Mesothelial cell of epicardium (in vitro differentiated cells): ENCODE data around the gene PRDM10. TPM values are rescaled to one million over a fixed set of nuclear protein-coding genes. Genes with fewer than 3 reads are reported as not detected.

ENCODE experiments used
- DNase-seq, 2 experiments: peaks; one replicate each; pipeline ENCODE4 v3.0.0; 2021; ENCODE audit warnings: low spot score in 2 of 2; ENCODE audit not compliant: unreplicated experiment in 2 of 2
- H3K27ac Mint-ChIP-seq: 2 replicates; pipeline ENCODE4 v1.8.0; 2021; ENCODE audit warnings: mixed read lengths
- H3K27me3 Mint-ChIP-seq: 2 replicates; pipeline ENCODE4 v1.8.0; 2021; ENCODE audit warnings: low read depth, mixed read lengths
- H3K36me3 Mint-ChIP-seq: 2 replicates; pipeline ENCODE4 v1.8.0; 2021; ENCODE audit warnings: mixed read lengths
- H3K4me1 Mint-ChIP-seq: 2 replicates; pipeline ENCODE4 v1.8.0; 2021; ENCODE audit warnings: mixed read lengths
- H3K4me3 Mint-ChIP-seq: 2 replicates; pipeline ENCODE4 v1.8.0; 2021; ENCODE audit warnings: mild to moderate bottlenecking, moderate library complexity, mixed read lengths
- H3K9me3 Mint-ChIP-seq: 2 replicates; pipeline ENCODE4 v1.8.0; 2021; ENCODE audit warnings: mixed read lengths
- CTCF ChIP-seq: fragments of 200-600 bp; sonication (generic); IDR thresholded peaks from one replicate; pipeline ENCODE4 v1.5.0; 2021; ENCODE audit warnings: antibody characterized with exemption; ENCODE audit not compliant: unreplicated experiment
- total RNA-seq: library from RNA; stranded (reverse); gene quantifications from 3 replicates; pipeline ENCODE4 v1.2.1, GENCODE V29; 2021

PRDM10 gene
- total RNA-seq, result 17.3 to 17.9 TPM (median 17.8 TPM) in 3 replicates

GRCh38 chr11:130002352-130002845, at the start of gene PRDM10:
TSS of gene PRDM10 (minus strand) at chr11:130002835. CDS start at chr11:129960964, 41,871 bp downstream.
- Mint-ChIP-seq H3K4me1 (peaks cover 20% of the 10 kb centered on the region), H3K27ac (peak within 1 kb of the TSS; percentile 100), H3K36me3 (no peaks in the 10 kb centered on the region), H3K27me3 (no peaks in the 10 kb centered on the region), H3K4me3 (peak within 1 kb of the TSS; percentile 99), H3K9me3 (no peaks in the 10 kb centered on the region)
- peak; percentile 83 to 91 for DNase-seq
- no peak for TF ChIP-seq CTCF

- DNase-seq, result no peak
- Mint-ChIP-seq H3K4me1 (peaks cover 22% of the 10 kb centered on the region), H3K36me3 (no peaks in the 10 kb centered on the region), H3K27me3 (no peaks in the 10 kb centered on the region), H3K27ac (peak overlapping the region; percentile 11), H3K4me3 (no peak overlapping the region), H3K9me3 (peaks cover 3% of the 10 kb centered on the region)
- TF ChIP-seq CTCF, result no peak
Observed at GRCh38 chr11:130051082-130051481, 48.4 kb upstream of the PRDM10 start.

GRCh38 chr11:130050257-130050656, 47.6 kb upstream of the PRDM10 start:
- no peak overlapping the region for H3K4me3 Mint-ChIP-seq
- no peaks in the 10 kb centered on the region for H3K36me3 Mint-ChIP-seq
- H3K4me1 Mint-ChIP-seq, result peaks cover 19% of the 10 kb centered on the region
- H3K9me3 Mint-ChIP-seq, result peaks cover 3% of the 10 kb centered on the region
- no peak for TF ChIP-seq CTCF
- H3K27me3 Mint-ChIP-seq, result no peaks in the 10 kb centered on the region
- H3K27ac Mint-ChIP-seq, result peak overlapping the region; percentile 86
- no peak for DNase-seq

- H3K4me1 Mint-ChIP-seq, result peaks cover 19% of the 10 kb centered on the region
- no peaks in the 10 kb centered on the region for H3K27me3 Mint-ChIP-seq
- H3K36me3 Mint-ChIP-seq, result no peaks in the 10 kb centered on the region
- DNase-seq, result no peak
- no peak overlapping the region for H3K4me3 Mint-ChIP-seq
- H3K27ac Mint-ChIP-seq, result no peak overlapping the region
- no peak for TF ChIP-seq CTCF
- peaks cover 3% of the 10 kb centered on the region for H3K9me3 Mint-ChIP-seq
Observed at GRCh38 chr11:130049328-130049771, 46.7 kb upstream of the PRDM10 start.

GRCh38 chr11:130047141-130047540, 44.5 kb upstream of the PRDM10 start:
- H3K9me3 Mint-ChIP-seq, result no peaks in the 10 kb centered on the region
- H3K4me3 Mint-ChIP-seq, result no peak overlapping the region
- H3K4me1 Mint-ChIP-seq, result peaks cover 19% of the 10 kb centered on the region
- no peaks in the 10 kb centered on the region for H3K36me3 Mint-ChIP-seq
- DNase-seq, result no peak
- H3K27me3 Mint-ChIP-seq, result no peaks in the 10 kb centered on the region
- no peak for TF ChIP-seq CTCF
- H3K27ac Mint-ChIP-seq, result no peak overlapping the region

- H3K9me3 Mint-ChIP-seq, result no peaks in the 10 kb centered on the region
- no peaks in the 10 kb centered on the region for H3K27me3 Mint-ChIP-seq
- no peak overlapping the region for H3K4me3 Mint-ChIP-seq
- no peak for DNase-seq
- no peaks in the 10 kb centered on the region for H3K36me3 Mint-ChIP-seq
- H3K4me1 Mint-ChIP-seq, result no peaks in the 10 kb centered on the region
- no peak overlapping the region for H3K27ac Mint-ChIP-seq
- no peak for TF ChIP-seq CTCF
Observed at GRCh38 chr11:130043575-130043974, 40.9 kb upstream of the PRDM10 start.
